Activated CD4-positive, alpha-beta T cell treated with anti-CD3 and anti-CD28 coated beads, Interleukin-2, amount 10 ng/mL, durations not matched to agents 7 days and 5 days (primary cell): ENCODE results near the gene TRPV3. TPM values are rescaled to one million over a fixed set of nuclear protein-coding genes. Genes with fewer than 3 reads are reported as not detected.

Source experiments
- CTCF ChIA-PET: fragments of 350-600 bp; sonication (Branson Sonifier 250); formaldehyde crosslinking; loops from one replicate; lab custom pipeline; 2021; ENCODE audit warnings: antibody characterized with exemption; lab: Charles Lee
- POLR2A ChIA-PET: fragments of 350-600 bp; sonication (Branson Sonifier 250); formaldehyde crosslinking; loops from one replicate; lab custom pipeline; 2021; ENCODE audit warnings: antibody characterized with exemption; lab: Charles Lee
- DNase-seq: peaks from one replicate; pipeline ENCODE4 v3.0.0-alpha.2; 2020
- H3K27ac Mint-ChIP-seq: one replicate; pipeline ENCODE4 v1.8.0; 2021; ENCODE audit warnings: mild to moderate bottlenecking, moderate library complexity, mixed read lengths
- H3K27me3 Mint-ChIP-seq: one replicate; pipeline ENCODE4 v1.8.0; 2021; ENCODE audit warnings: mixed read lengths
- H3K36me3 Mint-ChIP-seq: one replicate; pipeline ENCODE4 v1.8.0; 2021; ENCODE audit warnings: low read depth, mixed read lengths
- H3K4me1 Mint-ChIP-seq: one replicate; pipeline ENCODE4 v1.8.0; 2021; ENCODE audit warnings: mixed read lengths
- H3K4me3 Mint-ChIP-seq: one replicate; pipeline ENCODE4 v1.8.0; 2021; ENCODE audit warnings: mild to moderate bottlenecking, moderate library complexity, mixed read lengths
- H3K9me3 Mint-ChIP-seq: one replicate; pipeline ENCODE4 v1.8.0; 2021; ENCODE audit warnings: mixed read lengths
- total RNA-seq, 2 experiments: library from RNA; stranded (reverse); gene quantifications; one replicate each; pipeline ENCODE4 v1.2.3, GENCODE V29; 2021

The TRPV3 gene
- total RNA-seq, 2 experiments from 2014 or later, result 0.10 to 0.27 TPM

DNA sequence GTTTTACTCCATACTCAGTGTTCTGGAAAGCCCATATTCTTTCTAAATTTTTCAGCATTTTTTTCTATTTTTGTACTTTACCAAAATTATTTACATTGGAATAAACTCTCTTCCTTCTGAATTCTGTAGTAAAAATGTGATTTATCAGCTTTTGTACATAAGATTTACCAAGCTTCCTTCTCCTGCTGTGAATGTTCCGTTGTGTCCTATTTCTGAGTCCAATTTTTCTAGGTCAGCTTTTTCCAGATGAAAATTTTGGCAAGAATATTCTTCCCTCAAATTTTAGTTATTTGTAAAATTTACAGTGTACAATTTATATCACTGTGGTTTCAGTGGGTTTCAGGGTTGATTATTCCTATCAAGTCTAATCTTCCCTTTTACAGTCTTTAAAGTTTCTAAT lies 54.3 kb downstream of the TRPV3 start:
- no peak overlapping the region for H3K27ac Mint-ChIP-seq
- ChIA-PET POLR2A (no interaction called here), CTCF (no interaction called here)
- no peak for DNase-seq
- no peaks in the 10 kb centered on the region for H3K4me1 Mint-ChIP-seq
- no peak overlapping the region for H3K4me3 Mint-ChIP-seq
- H3K36me3 Mint-ChIP-seq, result no peaks in the 10 kb centered on the region
- H3K9me3 Mint-ChIP-seq, result no peaks in the 10 kb centered on the region
- no peaks in the 10 kb centered on the region for H3K27me3 Mint-ChIP-seq

DNA sequence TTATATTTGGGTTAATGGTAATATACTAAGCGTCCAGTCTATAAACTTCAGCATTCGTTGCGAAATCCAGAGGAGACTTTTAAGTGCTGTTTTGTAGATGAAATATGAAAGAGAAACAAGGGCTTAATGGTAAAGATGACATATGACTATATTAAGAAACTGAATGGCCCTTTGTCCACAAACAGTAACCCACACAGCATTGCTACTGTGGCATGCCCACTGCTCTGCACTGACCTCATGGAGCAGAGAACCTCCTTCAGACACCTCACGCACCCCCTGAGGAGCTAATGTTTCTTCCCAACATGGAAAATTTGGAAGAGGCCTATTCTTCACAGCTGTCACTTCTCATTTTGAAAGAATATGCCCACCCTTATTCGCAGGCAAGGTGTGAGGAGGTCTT lies 55.1 kb downstream of the TRPV3 start:
- CTCF ChIA-PET, result no interaction called here
- no peaks in the 10 kb centered on the region for H3K27me3 Mint-ChIP-seq

DNA sequence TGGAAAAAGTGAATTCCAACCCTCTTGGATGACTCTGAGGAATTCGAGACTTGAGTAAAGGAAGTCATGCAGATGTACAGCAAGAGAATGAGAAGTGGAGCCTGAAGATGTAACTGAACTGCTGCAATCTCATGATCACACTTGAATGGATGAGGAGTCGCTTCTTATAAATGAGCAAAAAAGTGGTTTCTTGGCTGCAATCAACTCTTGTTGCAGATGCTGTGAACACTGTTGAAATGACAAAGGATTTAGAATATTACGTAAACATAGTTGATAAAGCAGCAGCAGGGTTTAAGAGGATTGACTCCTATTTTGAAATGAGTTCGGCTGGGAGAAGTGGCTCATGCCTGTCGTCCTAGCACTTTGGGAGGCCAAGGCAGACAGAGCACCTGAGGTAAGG lies 56.3 kb downstream of the TRPV3 start:
- no peak for DNase-seq
- ChIA-PET CTCF (no interaction called here), POLR2A (no interaction called here)
- Mint-ChIP-seq H3K27ac (no peak overlapping the region), H3K4me1 (no peaks in the 10 kb centered on the region), H3K4me3 (no peak overlapping the region), H3K27me3 (no peaks in the 10 kb centered on the region), H3K9me3 (no peaks in the 10 kb centered on the region), H3K36me3 (no peaks in the 10 kb centered on the region)

More for the DNA sequence above, 55.1 kb downstream of the TRPV3 start:
- Mint-ChIP-seq H3K27ac (no peak overlapping the region), H3K36me3 (no peaks in the 10 kb centered on the region), H3K4me1 (no peaks in the 10 kb centered on the region), H3K9me3 (no peaks in the 10 kb centered on the region), H3K4me3 (no peak overlapping the region)
- DNase-seq, result no peak
- POLR2A ChIA-PET, result interaction anchor here (0.6 kb wide), 1 partner anchor 10 kb away, joined by 4 read pairs; no protein-coding TSS in a partner anchor

DNA sequence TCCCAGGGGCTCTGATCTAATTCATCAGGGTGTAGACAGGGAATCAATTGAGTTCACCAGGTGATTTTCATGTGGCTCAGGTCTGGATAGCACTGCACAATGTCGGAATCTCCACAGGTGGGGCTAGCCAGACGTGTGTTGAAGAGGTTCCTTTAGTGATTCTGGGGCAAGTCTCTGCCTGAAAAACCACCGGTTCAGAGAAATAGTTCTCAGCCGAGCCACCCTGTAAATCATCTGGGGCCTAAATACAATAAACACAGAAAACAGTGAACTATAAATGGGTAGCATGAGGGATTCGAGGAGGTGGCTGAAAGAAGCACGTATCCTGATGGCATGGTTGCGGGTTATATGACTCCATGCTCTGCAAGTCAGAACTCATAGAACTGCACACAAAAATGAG lies 60.5 kb downstream of the TRPV3 start:
- POLR2A ChIA-PET, result no interaction called here
- Mint-ChIP-seq H3K9me3 (no peaks in the 10 kb centered on the region), H3K36me3 (no peaks in the 10 kb centered on the region), H3K27me3 (no peaks in the 10 kb centered on the region), H3K27ac (no peak overlapping the region), H3K4me3 (no peak overlapping the region), H3K4me1 (no peaks in the 10 kb centered on the region)
- no peak for DNase-seq
- CTCF ChIA-PET, result no interaction called here

DNA sequence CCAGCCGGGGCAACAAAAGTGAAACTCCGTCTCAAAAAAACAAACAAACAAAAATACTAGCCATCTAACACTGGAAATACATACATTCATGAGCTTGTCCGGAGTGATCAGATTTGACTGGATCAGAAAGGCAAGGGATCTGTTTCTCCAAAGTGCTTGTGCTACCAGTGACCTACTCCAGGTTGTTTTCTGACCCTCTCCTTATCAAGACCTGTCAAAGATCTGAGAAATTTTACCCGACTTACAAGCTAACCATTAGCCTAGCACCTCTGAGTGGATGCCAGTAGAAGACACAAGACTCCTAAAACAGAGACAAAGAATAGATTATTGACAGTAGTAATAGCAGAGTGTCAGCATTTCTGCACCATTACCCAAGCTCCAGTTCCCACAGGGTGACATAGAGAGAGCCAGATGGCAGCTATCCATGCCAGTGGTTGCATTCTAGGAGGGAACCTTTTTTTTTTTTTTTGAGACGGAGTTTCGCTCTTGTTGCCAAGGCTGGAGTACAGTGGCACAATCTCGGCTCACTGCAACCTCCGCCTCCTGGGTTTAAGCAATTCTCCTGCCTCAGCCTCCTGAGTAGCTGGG lies 72.0 kb downstream of the TRPV3 start:
- Mint-ChIP-seq H3K27me3 (peaks cover 28% of the 10 kb centered on the region), H3K36me3 (no peaks in the 10 kb centered on the region), H3K4me1 (no peaks in the 10 kb centered on the region), H3K4me3 (no peak overlapping the region), H3K9me3 (no peaks in the 10 kb centered on the region), H3K27ac (no peak overlapping the region)
- POLR2A ChIA-PET, result no interaction called here
- DNase-seq, result no peak
- CTCF ChIA-PET, result no interaction called here

DNA sequence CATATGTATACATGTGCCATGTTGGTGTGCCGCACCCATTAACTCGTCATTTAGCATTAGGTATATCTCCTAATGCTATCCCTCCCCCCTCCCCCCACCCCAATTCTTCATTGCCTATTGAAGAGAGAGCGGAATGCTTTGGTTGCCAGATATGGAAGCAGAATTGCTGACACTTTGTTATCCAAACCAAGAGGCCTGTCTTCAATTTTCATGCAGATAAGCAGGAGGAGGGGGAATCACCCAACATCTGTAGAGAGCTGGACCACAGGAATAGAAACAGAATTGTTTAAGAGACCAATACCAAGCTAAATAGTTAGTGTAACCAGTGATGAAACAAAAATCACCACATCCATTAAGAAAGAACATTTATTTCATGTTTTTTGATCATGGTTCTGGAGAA lies 74.8 kb downstream of the TRPV3 start:
- DNase-seq, result no peak
- ChIA-PET POLR2A (no interaction called here), CTCF (no interaction called here)
- Mint-ChIP-seq H3K27me3 (peaks cover 16% of the 10 kb centered on the region), H3K27ac (no peak overlapping the region), H3K9me3 (no peaks in the 10 kb centered on the region), H3K36me3 (no peaks in the 10 kb centered on the region), H3K4me3 (no peak overlapping the region), H3K4me1 (no peaks in the 10 kb centered on the region)

DNA sequence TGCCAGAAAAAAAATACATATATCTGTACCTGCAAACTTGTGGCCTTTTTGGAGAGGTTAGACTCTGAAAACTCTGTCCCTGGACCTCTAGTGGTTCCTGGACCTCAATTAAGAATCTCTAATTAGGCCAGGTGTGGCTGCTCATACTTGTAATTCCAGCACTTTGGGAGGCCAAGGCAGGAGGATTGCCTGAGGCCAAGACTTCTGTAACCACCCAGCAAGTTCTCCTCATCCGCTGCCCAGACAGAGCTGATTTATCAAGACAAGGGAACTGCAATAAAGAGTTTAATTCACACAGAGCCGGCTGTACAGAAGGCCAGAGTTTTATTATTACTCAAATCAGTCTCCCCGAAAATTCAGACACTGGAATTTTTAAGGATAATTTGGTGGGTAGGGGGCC lies 77.6 kb downstream of the TRPV3 start:
- Mint-ChIP-seq H3K4me3 (no peak overlapping the region), H3K9me3 (no peaks in the 10 kb centered on the region), H3K27me3 (peaks cover 12% of the 10 kb centered on the region), H3K27ac (no peak overlapping the region), H3K4me1 (no peaks in the 10 kb centered on the region), H3K36me3 (no peaks in the 10 kb centered on the region)
- CTCF ChIA-PET, result no interaction called here
- POLR2A ChIA-PET, result no interaction called here
- DNase-seq, result no peak

DNA sequence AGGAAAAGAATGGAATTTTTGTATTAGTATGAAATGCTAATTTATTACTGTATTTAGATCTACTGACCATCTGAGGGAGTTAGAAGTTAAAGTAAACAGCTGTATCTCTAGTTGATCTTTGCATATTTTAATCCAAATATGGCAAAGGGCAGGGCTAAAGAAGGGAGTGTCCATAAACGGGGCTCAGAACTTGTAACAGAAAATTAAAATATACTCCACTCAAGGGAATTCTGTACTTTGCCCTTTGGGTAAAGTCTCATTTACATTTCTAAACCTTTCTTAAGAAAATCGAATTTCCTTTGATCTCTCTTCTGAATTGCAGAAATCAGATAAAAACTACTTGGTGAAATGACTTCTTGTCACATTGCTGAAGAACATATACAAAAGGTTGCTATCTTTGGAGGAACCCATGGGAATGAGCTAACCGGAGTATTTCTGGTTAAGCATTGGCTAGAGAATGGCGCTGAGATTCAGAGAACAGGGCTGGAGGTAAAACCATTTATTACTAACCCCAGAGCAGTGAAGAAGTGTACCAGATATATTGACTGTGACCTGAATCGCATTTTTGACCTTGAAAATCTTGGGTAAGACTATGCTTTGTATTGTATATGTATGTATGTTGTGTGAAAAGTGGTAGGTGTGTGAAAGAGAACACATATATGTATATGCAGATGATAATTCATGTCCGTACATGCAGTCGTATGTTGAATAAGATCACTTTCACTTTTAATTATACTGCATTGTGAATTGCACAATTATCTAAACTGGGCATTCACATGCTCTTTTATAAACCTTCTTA lies 81.6 kb downstream of the TRPV3 start, which contains the start of gene ASPA:
Gene ASPA (plus strand): TSS at position 186 of the 799 bp plus-strand sequence. CDS start 163 bp downstream, at position 349.
- POLR2A ChIA-PET, result no interaction called here
- Mint-ChIP-seq H3K9me3 (no peaks in the 10 kb centered on the region), H3K36me3 (no peaks in the 10 kb centered on the region), H3K27me3 (peaks cover 6% of the 10 kb centered on the region), H3K4me3 (no peak within 1 kb of the TSS), H3K27ac (no peak within 1 kb of the TSS), H3K4me1 (no peaks in the 10 kb centered on the region)
- no peak for DNase-seq
- CTCF ChIA-PET, result no interaction called here

DNA sequence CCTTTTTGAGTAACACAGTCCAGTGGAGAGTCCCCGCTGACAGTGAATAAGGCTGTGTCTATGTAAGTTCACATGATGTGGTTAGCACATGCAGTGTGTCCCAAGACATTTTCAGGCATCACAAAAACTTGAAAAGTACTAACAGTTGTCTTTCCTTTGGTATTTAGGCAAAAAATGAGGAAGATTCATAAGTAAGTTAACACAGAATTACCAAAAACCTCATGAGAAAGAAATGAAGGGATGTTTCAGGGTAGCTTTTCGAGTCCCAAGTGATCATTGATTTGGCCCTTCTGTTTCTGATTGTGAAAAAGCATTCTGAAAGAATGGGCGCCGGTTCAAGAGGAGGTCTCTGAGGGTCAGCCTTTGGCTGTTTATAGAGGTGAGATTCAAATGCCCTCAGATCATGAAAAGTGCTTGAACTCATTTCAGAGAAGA lies 82.3 kb downstream of the TRPV3 start:
- H3K36me3 Mint-ChIP-seq, result no peaks in the 10 kb centered on the region
- H3K9me3 Mint-ChIP-seq, result no peaks in the 10 kb centered on the region
- CTCF ChIA-PET, result no interaction called here
- H3K27me3 Mint-ChIP-seq, result peaks cover 3% of the 10 kb centered on the region
- no peaks in the 10 kb centered on the region for H3K4me1 Mint-ChIP-seq
- no peak overlapping the region for H3K4me3 Mint-ChIP-seq
- no peak overlapping the region for H3K27ac Mint-ChIP-seq
- DNase-seq, result no peak
- POLR2A ChIA-PET, result no interaction called here

DNA sequence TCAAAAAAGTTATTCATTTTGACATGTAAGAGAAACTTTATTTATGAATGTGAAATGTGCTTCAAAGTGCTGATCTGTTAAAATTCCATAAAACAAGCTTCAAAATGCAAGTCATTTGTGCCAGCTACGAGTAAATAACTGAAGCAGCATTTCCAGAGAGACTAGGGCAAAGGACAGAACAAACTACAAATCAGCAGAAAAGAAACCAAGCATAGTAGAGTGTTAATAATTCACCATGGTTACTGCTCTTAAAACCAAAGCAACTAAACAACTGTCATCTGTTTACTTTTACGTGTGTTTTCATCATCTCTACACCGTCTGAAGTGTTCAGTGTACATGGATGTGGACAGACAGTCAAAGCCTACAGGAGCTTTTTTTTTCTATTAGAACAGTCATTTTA lies 83.4 kb downstream of the TRPV3 start:
- DNase-seq, result no peak
- Mint-ChIP-seq H3K36me3 (no peaks in the 10 kb centered on the region), H3K27me3 (peaks cover 3% of the 10 kb centered on the region), H3K27ac (no peak overlapping the region), H3K4me3 (no peak overlapping the region), H3K9me3 (no peaks in the 10 kb centered on the region), H3K4me1 (no peaks in the 10 kb centered on the region)
- POLR2A ChIA-PET, result no interaction called here
- CTCF ChIA-PET, result no interaction called here

DNA sequence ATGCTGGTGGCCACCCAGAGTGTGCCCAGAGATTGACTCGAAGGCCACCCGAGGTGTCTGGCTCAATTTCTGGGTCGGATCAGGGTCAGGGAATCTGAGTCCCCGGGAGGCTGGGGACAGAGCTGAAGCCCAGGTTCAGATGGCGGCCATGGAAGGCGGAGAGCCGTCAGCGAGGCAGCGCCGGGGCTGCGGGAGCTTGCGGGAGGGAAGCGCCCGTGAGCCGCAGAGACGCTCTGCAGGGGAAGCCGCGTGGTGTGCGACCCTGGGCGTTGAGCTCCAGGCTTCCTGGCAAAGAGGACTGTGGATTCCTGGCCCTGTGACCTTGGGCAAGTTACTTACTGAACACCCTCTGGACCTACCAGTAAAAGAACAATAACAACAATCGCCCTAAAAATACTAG lies 85.5 kb downstream of the TRPV3 start:
- CTCF ChIA-PET, result no interaction called here
- H3K9me3 Mint-ChIP-seq, result no peaks in the 10 kb centered on the region
- no peaks in the 10 kb centered on the region for H3K27me3 Mint-ChIP-seq
- H3K4me3 Mint-ChIP-seq, result no peak overlapping the region
- POLR2A ChIA-PET, result no interaction called here
- H3K36me3 Mint-ChIP-seq, result no peaks in the 10 kb centered on the region
- no peak for DNase-seq
- no peak overlapping the region for H3K27ac Mint-ChIP-seq
- H3K4me1 Mint-ChIP-seq, result no peaks in the 10 kb centered on the region

DNA sequence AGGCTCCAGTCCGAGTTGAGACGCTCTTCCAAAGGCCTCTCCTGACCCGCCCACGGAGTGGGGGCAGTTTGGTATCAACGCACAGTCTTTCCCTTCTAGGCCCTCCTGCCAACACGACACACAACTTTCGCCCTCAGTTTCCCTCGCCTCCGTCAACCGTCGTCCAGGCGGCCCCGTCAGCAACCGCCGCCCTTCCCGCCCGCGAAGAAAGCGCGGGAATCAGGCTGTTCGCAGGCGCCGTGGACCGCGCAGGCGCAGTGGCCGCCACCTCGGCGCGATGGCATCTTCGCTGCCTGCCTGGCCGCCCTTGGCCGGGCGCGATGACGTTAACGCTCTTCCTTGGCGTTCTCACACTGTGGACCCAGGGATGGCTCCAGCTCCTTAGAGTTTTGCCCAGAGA lies 86.0 kb downstream of the TRPV3 start, which contains the start of gene SPATA22:
Gene SPATA22 (minus strand): TSS at position 221 of the 400 bp plus-strand sequence. CDS start 2,494 bp downstream, outside the sequence.
- no peaks in the 10 kb centered on the region for H3K9me3 Mint-ChIP-seq
- peaks cover 3% of the 10 kb centered on the region for H3K27me3 Mint-ChIP-seq
- POLR2A ChIA-PET, result no interaction called here
- no peaks in the 10 kb centered on the region for H3K4me1 Mint-ChIP-seq
- no peak within 1 kb of the TSS for H3K4me3 Mint-ChIP-seq
- CTCF ChIA-PET, result no interaction called here
- no peak for DNase-seq
- no peaks in the 10 kb centered on the region for H3K36me3 Mint-ChIP-seq
- no peak within 1 kb of the TSS for H3K27ac Mint-ChIP-seq

DNA sequence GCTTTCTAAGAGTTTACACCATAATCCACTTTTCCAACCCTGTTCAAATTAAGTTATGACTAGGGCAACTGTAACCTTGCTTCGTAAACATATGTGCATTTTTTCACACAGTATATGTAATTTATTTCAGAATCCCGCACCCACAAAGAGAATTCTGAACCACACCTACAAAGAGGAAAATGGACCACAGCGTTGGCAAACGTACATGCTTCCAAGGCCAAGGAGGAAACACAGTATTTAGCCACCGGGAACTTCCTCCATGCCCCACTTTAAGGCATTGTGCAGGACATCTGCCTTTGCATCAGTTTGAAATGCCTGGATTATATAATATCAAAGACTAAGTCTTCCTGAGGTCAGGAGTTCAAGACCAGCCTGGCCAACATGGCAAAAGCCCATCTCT lies 88.1 kb downstream of the TRPV3 start:
- Mint-ChIP-seq H3K4me3 (no peak overlapping the region), H3K36me3 (no peaks in the 10 kb centered on the region), H3K27me3 (peaks cover 3% of the 10 kb centered on the region), H3K9me3 (no peaks in the 10 kb centered on the region), H3K4me1 (no peaks in the 10 kb centered on the region), H3K27ac (no peak overlapping the region)
- POLR2A ChIA-PET, result no interaction called here
- CTCF ChIA-PET, result no interaction called here
- no peak for DNase-seq
